ENCODE data around the gene DOCK2. TPM values are rescaled to one million over a fixed set of nuclear protein-coding genes. Genes with fewer than 3 reads are reported as not detected.
A peak's percentile ranks its signal among the peaks of the same experiment; 100 is the strongest.
"Not testable (repeated sequence)": the region's sequence is repeated elsewhere in the genome, so short reads cannot be mapped to it uniquely, and the experiment has no call there.

DOCK2 gene
- total RNA-seq, 2 experiments from 2014 or later = 318 to 320 TPM

DNA sequence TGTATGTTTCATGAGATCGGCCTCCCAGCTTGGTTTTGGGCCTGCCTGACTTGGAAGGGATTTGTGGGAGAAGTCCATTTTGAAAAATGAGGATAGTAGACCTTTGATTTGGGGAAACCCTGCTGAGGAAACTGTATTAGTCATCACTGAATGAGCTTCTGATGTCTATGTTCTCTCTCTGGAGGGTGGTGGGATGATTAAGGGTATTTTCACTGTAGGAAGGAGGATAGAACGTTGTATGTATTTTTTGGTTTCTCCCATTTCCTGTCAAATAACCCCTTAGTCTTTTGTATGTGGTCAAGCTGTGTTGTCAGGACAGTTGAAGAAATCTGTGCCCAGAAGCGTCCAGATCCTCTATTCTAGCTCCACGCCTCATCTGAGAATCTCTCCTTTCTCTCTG, 191.3 kb downstream of the DOCK2 start:
- no peak for ATAC-seq
- H3K27ac Mint-ChIP-seq = no peak overlapping the region
- POLR2A ChIA-PET = no interaction called here

GRCh38 chr5:169831331-169831730, 194.3 kb downstream of the DOCK2 start:
- H3K9me3 Mint-ChIP-seq (ENCODE audit: insufficient read depth) = no peaks in the 10 kb centered on the region
- CTCF ChIA-PET = no interaction called here
- no peak overlapping the region for H3K4me3 Mint-ChIP-seq
- H3K4me1 Mint-ChIP-seq (ENCODE audit: low read depth) = peaks cover 17% of the 10 kb centered on the region
- H3K27me3 Mint-ChIP-seq (ENCODE audit: low read depth) = no peaks in the 10 kb centered on the region
- H3K27ac Mint-ChIP-seq = no peak overlapping the region
- DNase-seq (no peak), ATAC-seq (no peak)
- POLR2A ChIA-PET = no interaction called here
- H3K36me3 Mint-ChIP-seq (ENCODE audit: low read depth) = peaks cover 32% of the 10 kb centered on the region

More for the DNA sequence above, 191.3 kb downstream of the DOCK2 start:
- H3K27me3 Mint-ChIP-seq (ENCODE audit: low read depth) = no peaks in the 10 kb centered on the region
- DNase-seq = no peak
- CTCF ChIA-PET = no interaction called here
- H3K36me3 Mint-ChIP-seq (ENCODE audit: low read depth) = peaks cover 39% of the 10 kb centered on the region
- H3K4me1 Mint-ChIP-seq (ENCODE audit: low read depth) = peaks cover 12% of the 10 kb centered on the region
- no peaks in the 10 kb centered on the region for H3K9me3 Mint-ChIP-seq (ENCODE audit: insufficient read depth)
- no peak overlapping the region for H3K4me3 Mint-ChIP-seq

GRCh38 chr5:169832304-169832703, 195.2 kb downstream of the DOCK2 start:
- Mint-ChIP-seq H3K36me3 (ENCODE audit: low read depth) (peaks cover 28% of the 10 kb centered on the region), H3K27me3 (ENCODE audit: low read depth) (no peaks in the 10 kb centered on the region), H3K4me3 (no peak overlapping the region), H3K9me3 (ENCODE audit: insufficient read depth) (no peaks in the 10 kb centered on the region), H3K27ac (peak overlapping the region; percentile 57), H3K4me1 (ENCODE audit: low read depth) (peaks cover 17% of the 10 kb centered on the region)
- ChIA-PET POLR2A (no interaction called here), CTCF (no interaction called here)
- no peak for ATAC-seq
- DNase-seq = no peak

- ATAC-seq = no peak
- DNase-seq = no peak
- ChIA-PET POLR2A (no interaction called here), CTCF (no interaction called here)
- Mint-ChIP-seq H3K4me1 (ENCODE audit: low read depth) (peaks cover 17% of the 10 kb centered on the region), H3K4me3 (no peak overlapping the region), H3K27me3 (ENCODE audit: low read depth) (no peaks in the 10 kb centered on the region), H3K36me3 (ENCODE audit: low read depth) (peaks cover 25% of the 10 kb centered on the region), H3K9me3 (ENCODE audit: insufficient read depth) (no peaks in the 10 kb centered on the region), H3K27ac (no peak overlapping the region)
These were observed 195.8 kb downstream of the DOCK2 start for GRCh38 chr5:169832845-169833244.

DNA sequence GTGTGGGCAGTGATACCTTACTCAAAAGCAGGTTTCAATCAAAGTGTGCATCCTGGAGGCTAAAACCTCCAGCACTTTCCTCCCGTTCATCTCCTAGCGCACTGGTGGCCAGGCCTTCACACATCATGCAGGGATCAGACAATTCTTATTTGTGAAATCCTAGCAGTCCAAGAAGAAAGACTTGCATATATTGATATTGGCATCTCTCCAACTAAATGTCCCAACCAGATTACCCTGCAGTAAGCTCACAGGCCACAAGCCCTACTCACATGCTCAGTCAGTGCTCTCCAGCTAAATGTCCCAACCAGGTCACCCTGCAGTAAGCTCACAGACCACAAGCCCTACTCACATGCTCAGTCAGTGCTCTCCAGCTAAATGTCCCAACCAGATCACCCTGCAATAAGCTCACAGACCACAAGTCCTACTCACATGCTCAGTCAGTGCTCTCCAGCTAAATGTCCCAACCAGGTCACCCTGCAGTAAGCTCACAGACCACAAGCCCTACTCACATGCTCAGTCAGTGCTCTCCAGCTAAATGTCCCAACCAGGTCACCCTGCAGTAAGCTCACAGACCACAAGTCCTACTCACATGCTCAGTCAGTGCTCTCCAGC, 196.7 kb downstream of the DOCK2 start:
- not testable (repeated sequence) for H3K9me3 Mint-ChIP-seq (ENCODE audit: insufficient read depth)

GRCh38 chr5:169834540-169834939, 197.5 kb downstream of the DOCK2 start:
- H3K9me3 Mint-ChIP-seq (ENCODE audit: insufficient read depth); POLR2A ChIA-PET; H3K27ac Mint-ChIP-seq; ATAC-seq; CTCF ChIA-PET; H3K4me3 Mint-ChIP-seq; H3K27me3 Mint-ChIP-seq (ENCODE audit: low read depth); DNase-seq: not testable (repeated sequence)
- Mint-ChIP-seq H3K36me3 (ENCODE audit: low read depth) (peaks cover 32% of the 10 kb centered on the region), H3K4me1 (ENCODE audit: low read depth) (peaks cover 23% of the 10 kb centered on the region)

More for the DNA sequence above, 196.7 kb downstream of the DOCK2 start:
- DNase-seq; ATAC-seq; POLR2A ChIA-PET; H3K4me3 Mint-ChIP-seq; CTCF ChIA-PET; H3K27me3 Mint-ChIP-seq (ENCODE audit: low read depth); H3K27ac Mint-ChIP-seq: not testable (repeated sequence)
- H3K36me3 Mint-ChIP-seq (ENCODE audit: low read depth) = peaks cover 30% of the 10 kb centered on the region
- peaks cover 23% of the 10 kb centered on the region for H3K4me1 Mint-ChIP-seq (ENCODE audit: low read depth)

DNA sequence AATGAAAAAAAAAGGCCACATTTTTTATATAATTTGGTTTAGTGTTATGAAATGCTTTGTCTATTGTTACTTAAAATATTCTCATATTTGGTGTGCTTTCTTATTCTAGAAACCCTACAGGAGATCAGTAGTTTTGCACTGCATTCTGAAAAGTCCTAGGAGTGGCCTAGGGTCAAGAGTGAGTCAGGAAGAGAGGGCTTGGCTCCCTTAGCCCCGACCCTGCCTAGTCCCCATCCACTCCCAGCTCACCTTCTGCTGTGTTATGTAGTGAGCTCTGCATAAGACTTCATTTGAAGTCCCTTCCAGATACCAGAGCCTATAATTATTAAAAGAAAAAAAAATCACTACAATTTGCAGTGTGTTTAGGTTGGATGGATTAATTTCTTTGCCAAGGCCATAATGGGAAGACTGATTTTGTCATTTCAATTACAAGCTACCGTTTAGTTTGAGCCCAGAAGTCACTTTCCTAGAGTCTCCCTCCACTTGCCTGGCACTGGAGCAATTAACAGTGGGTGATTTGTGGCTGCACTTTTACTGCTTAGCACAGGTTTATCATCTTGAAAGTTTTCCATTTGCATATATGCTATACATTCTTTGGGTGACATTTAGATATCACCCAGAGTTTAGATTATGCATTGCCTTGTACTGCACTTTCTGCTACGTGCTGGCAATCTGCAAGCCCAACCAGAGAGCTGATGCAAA, 199.9 kb downstream of the DOCK2 start:
- no peaks in the 10 kb centered on the region for H3K9me3 Mint-ChIP-seq (ENCODE audit: insufficient read depth)
- H3K4me1 Mint-ChIP-seq (ENCODE audit: low read depth) = peaks cover 23% of the 10 kb centered on the region
- ChIA-PET CTCF (interaction anchor here (1.6 kb wide), 1 partner anchor 12 kb away, joined by 3 read pairs; no protein-coding TSS in a partner anchor), POLR2A (no interaction called here)
- peaks cover 48% of the 10 kb centered on the region for H3K36me3 Mint-ChIP-seq (ENCODE audit: low read depth)
- H3K4me3 Mint-ChIP-seq = no peak overlapping the region
- H3K27ac Mint-ChIP-seq = no peak overlapping the region
- no peak for ATAC-seq
- no peaks in the 10 kb centered on the region for H3K27me3 Mint-ChIP-seq (ENCODE audit: low read depth)
- DNase-seq = no peak

DNA sequence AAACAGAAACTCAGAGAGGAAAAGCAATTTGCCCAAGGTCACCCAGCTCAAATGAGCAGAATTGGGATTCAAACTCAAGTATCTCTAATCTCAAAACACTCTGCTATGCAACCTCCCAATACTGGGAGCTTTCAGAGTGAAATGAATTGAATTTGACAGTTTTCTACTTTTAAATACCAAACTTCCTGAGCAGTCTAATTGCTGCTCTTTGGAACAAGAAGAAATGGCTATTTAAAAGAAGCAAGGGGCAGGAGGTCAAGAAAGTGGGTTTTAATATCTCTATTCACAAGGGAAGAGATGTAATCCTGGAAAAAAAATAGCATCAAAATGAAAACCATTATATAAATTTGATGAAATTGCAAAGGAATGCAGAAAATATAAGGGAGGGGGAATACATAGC, 200.6 kb downstream of the DOCK2 start:
- no peak for ATAC-seq
- DNase-seq = no peak
- no peaks in the 10 kb centered on the region for H3K9me3 Mint-ChIP-seq (ENCODE audit: insufficient read depth)
- no peak overlapping the region for H3K4me3 Mint-ChIP-seq
- H3K4me1 Mint-ChIP-seq (ENCODE audit: low read depth) = peaks cover 17% of the 10 kb centered on the region
- H3K27me3 Mint-ChIP-seq (ENCODE audit: low read depth) = no peaks in the 10 kb centered on the region
- POLR2A ChIA-PET = no interaction called here
- no peak overlapping the region for H3K27ac Mint-ChIP-seq
- peaks cover 48% of the 10 kb centered on the region for H3K36me3 Mint-ChIP-seq (ENCODE audit: low read depth)
- CTCF ChIA-PET = no interaction called here

DNA sequence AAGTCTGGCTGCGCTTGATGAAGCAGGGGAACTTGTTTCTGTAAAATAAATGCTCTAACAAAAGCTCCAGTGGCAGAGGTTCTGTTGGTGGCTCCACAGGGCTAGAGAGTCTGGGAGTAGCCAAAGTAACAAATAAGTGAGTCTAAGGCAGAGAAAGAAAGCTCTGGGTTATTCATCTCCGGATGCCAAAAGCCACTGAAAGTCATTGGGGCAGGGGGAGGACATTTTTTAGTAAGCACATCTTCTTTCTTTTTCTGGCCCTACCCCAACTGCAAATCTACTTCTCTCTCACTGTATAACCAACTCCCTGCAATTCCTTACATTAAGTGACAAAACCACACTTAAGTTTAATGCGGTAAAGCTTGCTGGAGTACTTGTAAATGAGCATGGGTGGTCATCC, 201.6 kb downstream of the DOCK2 start:
- ChIA-PET POLR2A (no interaction called here), CTCF (interaction anchor here (1.3 kb wide), 1 partner anchor 11 kb away, joined by 3 read pairs; no protein-coding TSS in a partner anchor)
- ATAC-seq (no peak), DNase-seq (no peak)
- Mint-ChIP-seq H3K9me3 (ENCODE audit: insufficient read depth) (no peaks in the 10 kb centered on the region), H3K4me1 (ENCODE audit: low read depth) (peaks cover 8% of the 10 kb centered on the region), H3K36me3 (ENCODE audit: low read depth) (peaks cover 52% of the 10 kb centered on the region), H3K27me3 (ENCODE audit: low read depth) (no peaks in the 10 kb centered on the region), H3K27ac (peak overlapping the region; percentile 45), H3K4me3 (no peak overlapping the region)

DNA sequence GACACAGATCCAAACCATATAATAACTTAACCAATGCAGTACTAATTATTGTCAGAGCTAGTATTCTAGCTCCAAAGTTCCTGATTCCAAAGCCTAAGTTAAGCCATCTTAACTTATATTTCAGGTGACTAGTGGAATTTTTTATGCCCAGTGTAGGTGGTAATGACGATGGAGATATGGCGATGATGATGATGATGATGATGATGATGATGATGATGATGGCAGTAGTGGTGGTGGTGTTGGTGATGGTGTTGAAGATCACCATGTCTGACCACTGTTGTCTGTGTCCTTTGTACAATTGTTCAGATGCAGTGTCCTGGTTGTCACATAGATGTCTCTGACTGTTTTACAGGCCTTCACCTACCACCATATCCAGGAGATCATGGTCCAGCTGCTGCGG, 203.3 kb downstream of the DOCK2 start:
- DNase-seq (no peak), ATAC-seq (no peak)
- Mint-ChIP-seq H3K4me1 (ENCODE audit: low read depth) (peaks cover 10% of the 10 kb centered on the region), H3K9me3 (ENCODE audit: insufficient read depth) (no peaks in the 10 kb centered on the region), H3K27me3 (ENCODE audit: low read depth) (no peaks in the 10 kb centered on the region), H3K36me3 (ENCODE audit: low read depth) (peaks cover 64% of the 10 kb centered on the region), H3K27ac (no peak overlapping the region), H3K4me3 (no peak overlapping the region)
- POLR2A ChIA-PET = no interaction called here
- CTCF ChIA-PET = no interaction called here

DNA sequence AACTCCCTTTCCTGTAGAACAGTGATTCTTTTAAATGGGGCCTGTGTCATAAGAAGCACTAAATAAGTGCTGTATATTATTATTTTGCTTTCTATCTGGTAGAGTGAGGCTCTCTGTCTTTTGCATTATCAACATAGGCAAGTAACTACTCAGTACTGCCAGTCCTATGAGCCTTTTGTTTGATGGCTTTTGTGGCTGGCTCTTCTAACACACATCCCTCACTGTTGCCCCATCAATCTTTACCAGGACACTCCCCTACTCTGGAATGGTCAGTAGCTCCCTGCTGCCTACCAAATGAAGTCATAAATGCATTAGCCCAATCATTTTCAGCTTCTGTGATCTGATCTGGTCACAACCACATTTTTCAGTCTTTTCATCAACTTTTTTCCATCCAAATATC, 205.6 kb downstream of the DOCK2 start:
- H3K27ac Mint-ChIP-seq = no peak overlapping the region
- ATAC-seq (no peak), DNase-seq (no peak)
- POLR2A ChIA-PET = no interaction called here
- H3K36me3 Mint-ChIP-seq (ENCODE audit: low read depth) = peaks cover 82% of the 10 kb centered on the region
- H3K27me3 Mint-ChIP-seq (ENCODE audit: low read depth) = no peaks in the 10 kb centered on the region
- H3K4me1 Mint-ChIP-seq (ENCODE audit: low read depth) = peaks cover 10% of the 10 kb centered on the region
- no peaks in the 10 kb centered on the region for H3K9me3 Mint-ChIP-seq (ENCODE audit: insufficient read depth)
- no peak overlapping the region for H3K4me3 Mint-ChIP-seq
- CTCF ChIA-PET = no interaction called here

GRCh38 chr5:169847519-169847918, 210.4 kb downstream of the DOCK2 start:
- CTCF ChIA-PET = interaction anchor here (1.1 kb wide), 1 partner anchor 272 kb away, joined by 3 read pairs; no protein-coding TSS in a partner anchor
- no peak overlapping the region for H3K4me3 Mint-ChIP-seq
- ATAC-seq = no peak
- peaks cover 4% of the 10 kb centered on the region for H3K4me1 Mint-ChIP-seq (ENCODE audit: low read depth)
- H3K9me3 Mint-ChIP-seq (ENCODE audit: insufficient read depth) = peaks cover 21% of the 10 kb centered on the region
- peaks cover 90% of the 10 kb centered on the region for H3K36me3 Mint-ChIP-seq (ENCODE audit: low read depth)
- POLR2A ChIA-PET = no interaction called here
- H3K27me3 Mint-ChIP-seq (ENCODE audit: low read depth) = no peaks in the 10 kb centered on the region
- H3K27ac Mint-ChIP-seq = no peak overlapping the region
- no peak for DNase-seq
